HL-60 (cell line): Measurements from ENCODE around the gene KCNK15.
A peak's percentile ranks its signal among the peaks of the same experiment; 100 is the strongest.

Experiments
- DNase-seq, 2 experiments: peaks; one replicate each; pipeline ENCODE4 v3.0.0-alpha.2; 2010 to 2020; ENCODE audit warnings: low read depth in 1 of 2, low spot score in 1 of 2
- H3K27ac ChIP-seq: fragments of 250-450 bp; sonication (Bioruptor Pico); replicated peaks from 2 replicates; pipeline ENCODE4 v1.5.1; 2020; ENCODE audit warnings: mild to moderate bottlenecking, moderate library complexity
- H3K27me3 ChIP-seq: fragments of 250-450 bp; sonication (Bioruptor Pico); 2 replicates; pipeline ENCODE4 v1.5.1; 2021; ENCODE audit warnings: mild to moderate bottlenecking, moderate library complexity; ENCODE audit not compliant: insufficient read depth, poor library complexity, severe bottlenecking
- H3K4me3 ChIP-seq: replicated peaks from 2 replicates; pipeline ENCODE4 v1.5.1; 2011; ENCODE audit warnings: mild to moderate bottlenecking, control low read depth, low read length; ENCODE audit not compliant: insufficient read depth
- CTCF ChIP-seq: IDR thresholded peaks from one replicate; pipeline ENCODE4 v1.5.1; 2011; ENCODE audit warnings: low read length, control low read depth, inconsistent platforms; ENCODE audit not compliant: insufficient read depth
- GABPA ChIP-seq: IDR thresholded peaks from 2 replicates; pipeline ENCODE4 v1.6.1; 2012; ENCODE audit warnings: low read depth
- POLR2AphosphoS5 ChIP-seq: IDR thresholded peaks from 2 replicates; pipeline ENCODE4 v1.6.1; 2012; ENCODE audit warnings: low read depth
- REST ChIP-seq: IDR thresholded peaks from 2 replicates; pipeline ENCODE4 v1.6.1; 2012; ENCODE audit warnings: low read depth; ENCODE audit not compliant: insufficient replicate concordance
- SPI1 ChIP-seq: IDR thresholded peaks from 2 replicates; pipeline ENCODE4 v1.6.1; 2012; ENCODE audit warnings: low read depth, mild to moderate bottlenecking, borderline replicate concordance

Gene KCNK15

GRCh38 chr20:44732327-44732726 is 13.3 kb upstream of the KCNK15 start:
- Histone ChIP-seq H3K27ac (no peak overlapping the region), H3K4me3 (no peak overlapping the region), H3K27me3 (no peaks in the 10 kb centered on the region)
- no peak for DNase-seq
- no peak for TF ChIP-seq CTCF
- no peak for TF ChIP-seq POLR2AphosphoS5
- no peak for TF ChIP-seq GABPA
- TF ChIP-seq REST, result no peak
- no peak for TF ChIP-seq SPI1

GRCh38 chr20:44733341-44734069 is 12.2 kb upstream of the KCNK15 start:
- Histone ChIP-seq H3K27ac (no peak overlapping the region), H3K4me3 (no peak overlapping the region), H3K27me3 (no peaks in the 10 kb centered on the region)
- DNase-seq, result peak in 1 of 2 experiments; percentile 60
- TF ChIP-seq CTCF (peak; percentile 90), GABPA (no peak)

GRCh38 chr20:44734938-44735337 is 10.7 kb upstream of the KCNK15 start:
- no peak for DNase-seq
- Histone ChIP-seq H3K27ac (no peak overlapping the region), H3K27me3 (no peaks in the 10 kb centered on the region), H3K4me3 (no peak overlapping the region)
- no peak for TF ChIP-seq SPI1
- no peak for TF ChIP-seq REST
- no peak for TF ChIP-seq POLR2AphosphoS5
- TF ChIP-seq GABPA, result no peak
- no peak for TF ChIP-seq CTCF

- Histone ChIP-seq H3K27ac (peak overlapping the region; percentile 42), H3K4me3 (no peak overlapping the region), H3K27me3 (no peaks in the 10 kb centered on the region)
- TF ChIP-seq POLR2AphosphoS5 (no peak), REST (no peak), SPI1 (no peak), GABPA (no peak), CTCF (no peak)
- no peak for DNase-seq
Observed at GRCh38 chr20:44735816-44736169, 9.9 kb upstream of the KCNK15 start.
